Body of pancreas (tissue), 4 donors: Measurements from ENCODE around the gene CD164. TPM values are rescaled to one million over a fixed set of nuclear protein-coding genes. Genes with fewer than 3 reads are reported as not detected.

Source experiments
- ATAC-seq: fragments of 150-250 bp; one replicate; pipeline ENCODE4 v1.9.1; 2016
- DNase-seq, 4 donors: peaks; one replicate each; pipeline ENCODE4 v3.0.0-alpha.2; 2019
- H3K27ac ChIP-seq, 4 donors: fragments of 200-600 bp; sonication (generic); 1 replicate in 3 of 4; 2 replicates in 1 of 4; pipeline versions ENCODE4 v1.5.1 to v1.6.1; 2016 to 2019; ENCODE audit warnings: mild to moderate bottlenecking in 1 of 4, mixed read lengths in 1 of 4, moderate library complexity in 1 of 4
- H3K27me3 ChIP-seq, 2 donors: fragments of 200-600 bp; sonication (generic); one replicate each; pipeline ENCODE4 v1.6.0; 2016; ENCODE audit warnings: mild to moderate bottlenecking in 1 of 2
- H3K36me3 ChIP-seq, 2 donors: fragments of 200-600 bp; sonication (generic); replicated peaks in 1 of 2; 2 replicates each; pipeline ENCODE4 v1.5.1; 2016; ENCODE audit warnings: low read depth in 2 of 2; ENCODE audit not compliant: insufficient read depth in 1 of 2
- H3K4me1 ChIP-seq: fragments of 200-600 bp; sonication (generic); one replicate; pipeline ENCODE4 v1.6.0; 2016
- H3K4me3 ChIP-seq, 2 donors: fragments of 200-600 bp; sonication (generic); 1 replicate in 1 of 2; 2 replicates in 1 of 2; pipeline ENCODE4 v1.5.1; 2016 to 2019
- H3K9me3 ChIP-seq, 3 donors: fragments of 200-600 bp; sonication (generic); 1 replicate in 2 of 3; 2 replicates in 1 of 3; pipeline ENCODE4 v1.5.1; 2016
- POLR2A ChIP-seq, 3 donors: fragments of 450-650 bp; IDR thresholded peaks; one replicate each; pipeline ENCODE4 v1.6.1; 2016; ENCODE audit warnings: antibody characterized with exemption in 3 of 3, mild to moderate bottlenecking in 2 of 3
- WGBS, 2 donors: methylation state at CpG; one replicate each; pipeline ENCODE4 v1.1.5; 2017; 5-methylcytosine and 5-hydroxymethylcytosine counted together
- intact Hi-C: fragments of 100-400 bp; cut with DNase I; formaldehyde crosslinking; loops from one replicate; pipeline ENCODE4 v1.15.1; 2023
- total RNA-seq, 2 donors: library from RNA; depleted of rRNA; stranded (reverse); fragments of >200 nt; gene quantifications; one replicate each; pipeline ENCODE4 v1.1.0, GENCODE V29; 2016
- TF ChIP-seq, protein P1 (sequence below), 7 experiments: fragments of 450-650 bp in 4 of 7; fragments of 200-600 bp in 3 of 7; sonication (generic) in 3 of 7; IDR thresholded peaks; one replicate each; pipeline ENCODE4 v1.5.1; 2016 to 2019; ENCODE audit warnings: antibody characterized with exemption in 7 of 7

The CD164 gene
- total RNA-seq, 2 donors from 2014 or later: 97.9 to 183 TPM

- ATAC-seq: no peak
- Histone ChIP-seq H3K36me3 (peaks cover 8 to 10% of the 10 kb centered on the region in 2 donors), H3K4me1 (no peaks in the 10 kb centered on the region), H3K27ac (no peak overlapping the region), H3K4me3 (no peak overlapping the region), H3K9me3 (no peaks in the 10 kb centered on the region), H3K27me3 (no peaks in the 10 kb centered on the region)
- DNase-seq: no peak
- WGBS, 2 donors: 94 to 100% methylated on average over 1 of the region's 1 CpG
- TF ChIP-seq, protein P1, sequence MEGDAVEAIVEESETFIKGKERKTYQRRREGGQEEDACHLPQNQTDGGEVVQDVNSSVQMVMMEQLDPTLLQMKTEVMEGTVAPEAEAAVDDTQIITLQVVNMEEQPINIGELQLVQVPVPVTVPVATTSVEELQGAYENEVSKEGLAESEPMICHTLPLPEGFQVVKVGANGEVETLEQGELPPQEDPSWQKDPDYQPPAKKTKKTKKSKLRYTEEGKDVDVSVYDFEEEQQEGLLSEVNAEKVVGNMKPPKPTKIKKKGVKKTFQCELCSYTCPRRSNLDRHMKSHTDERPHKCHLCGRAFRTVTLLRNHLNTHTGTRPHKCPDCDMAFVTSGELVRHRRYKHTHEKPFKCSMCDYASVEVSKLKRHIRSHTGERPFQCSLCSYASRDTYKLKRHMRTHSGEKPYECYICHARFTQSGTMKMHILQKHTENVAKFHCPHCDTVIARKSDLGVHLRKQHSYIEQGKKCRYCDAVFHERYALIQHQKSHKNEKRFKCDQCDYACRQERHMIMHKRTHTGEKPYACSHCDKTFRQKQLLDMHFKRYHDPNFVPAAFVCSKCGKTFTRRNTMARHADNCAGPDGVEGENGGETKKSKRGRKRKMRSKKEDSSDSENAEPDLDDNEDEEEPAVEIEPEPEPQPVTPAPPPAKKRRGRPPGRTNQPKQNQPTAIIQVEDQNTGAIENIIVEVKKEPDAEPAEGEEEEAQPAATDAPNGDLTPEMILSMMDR (IDR thresholded peaks at IDR 0.05): no peak
- TF ChIP-seq POLR2A (IDR thresholded peaks at IDR 0.05): no peak
- intact Hi-C loops: no loop called here
Measured at GRCh38 chr6:109360281-109360680, 22.0 kb downstream of the CD164 start.

DNA sequence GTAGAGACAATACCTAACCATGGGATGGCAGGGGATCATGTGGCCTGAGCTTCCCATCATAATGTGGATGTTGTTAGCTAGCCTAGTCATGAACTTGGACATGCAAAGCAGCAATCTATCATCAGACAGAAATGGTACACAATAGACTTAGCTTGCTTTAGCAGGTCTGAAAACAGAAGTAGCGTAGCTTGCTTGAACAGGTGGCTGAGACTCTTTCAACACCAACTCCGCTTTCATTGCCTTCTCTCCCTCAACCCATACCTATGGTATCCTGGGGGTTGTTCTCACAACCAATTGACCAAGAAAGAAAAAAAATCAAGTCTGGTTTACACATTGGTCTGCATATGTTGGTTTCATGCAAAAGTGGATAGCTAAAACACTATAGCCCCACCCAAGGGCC is 23.0 kb downstream of the CD164 start:
- Histone ChIP-seq H3K4me3 (no peak overlapping the region), H3K27me3 (no peaks in the 10 kb centered on the region), H3K9me3 (no peaks in the 10 kb centered on the region), H3K4me1 (no peaks in the 10 kb centered on the region), H3K36me3 (peaks cover 4 to 10% of the 10 kb centered on the region in 2 donors), H3K27ac (no peak overlapping the region)
- ATAC-seq (no peak), DNase-seq (no peak)
- intact Hi-C loops: no loop called here
- 92 to 96% methylated on average over 2 of the region's 2 CpGs for WGBS, 2 donors
- no peak for TF ChIP-seq POLR2A (IDR thresholded peaks at IDR 0.05)
- TF ChIP-seq, protein P1 (IDR thresholded peaks at IDR 0.05): no peak

GRCh38 chr6:109358204-109358603 is 24.1 kb downstream of the CD164 start:
- no peak overlapping the region for H3K27ac ChIP-seq
- DNase-seq: no peak
- peaks cover 4 to 10% of the 10 kb centered on the region in 2 donors for H3K36me3 ChIP-seq
- no peaks in the 10 kb centered on the region for H3K9me3 ChIP-seq
- TF ChIP-seq POLR2A (IDR thresholded peaks at IDR 0.05): no peak
- TF ChIP-seq, protein P1 (IDR thresholded peaks at IDR 0.05): no peak
- intact Hi-C loops: no loop called here
- no peaks in the 10 kb centered on the region for H3K4me1 ChIP-seq
- H3K27me3 ChIP-seq: no peaks in the 10 kb centered on the region
- ATAC-seq: no peak
- H3K4me3 ChIP-seq: no peak overlapping the region

GRCh38 chr6:109356237-109356636 is 26.0 kb downstream of the CD164 start:
- no peak for DNase-seq
- Histone ChIP-seq H3K4me3 (no peak overlapping the region), H3K36me3 (peaks cover 0 to 3% of the 10 kb centered on the region in 2 donors), H3K4me1 (no peaks in the 10 kb centered on the region), H3K27ac (no peak overlapping the region), H3K27me3 (no peaks in the 10 kb centered on the region), H3K9me3 (no peaks in the 10 kb centered on the region)
- 96 to 99% methylated on average over 3 of the region's 3 CpGs for WGBS, 2 donors
- intact Hi-C loops: no loop called here
- ATAC-seq: no peak
- TF ChIP-seq POLR2A (IDR thresholded peaks at IDR 0.05): no peak
- TF ChIP-seq, protein P1 (IDR thresholded peaks at IDR 0.05): no peak

DNA sequence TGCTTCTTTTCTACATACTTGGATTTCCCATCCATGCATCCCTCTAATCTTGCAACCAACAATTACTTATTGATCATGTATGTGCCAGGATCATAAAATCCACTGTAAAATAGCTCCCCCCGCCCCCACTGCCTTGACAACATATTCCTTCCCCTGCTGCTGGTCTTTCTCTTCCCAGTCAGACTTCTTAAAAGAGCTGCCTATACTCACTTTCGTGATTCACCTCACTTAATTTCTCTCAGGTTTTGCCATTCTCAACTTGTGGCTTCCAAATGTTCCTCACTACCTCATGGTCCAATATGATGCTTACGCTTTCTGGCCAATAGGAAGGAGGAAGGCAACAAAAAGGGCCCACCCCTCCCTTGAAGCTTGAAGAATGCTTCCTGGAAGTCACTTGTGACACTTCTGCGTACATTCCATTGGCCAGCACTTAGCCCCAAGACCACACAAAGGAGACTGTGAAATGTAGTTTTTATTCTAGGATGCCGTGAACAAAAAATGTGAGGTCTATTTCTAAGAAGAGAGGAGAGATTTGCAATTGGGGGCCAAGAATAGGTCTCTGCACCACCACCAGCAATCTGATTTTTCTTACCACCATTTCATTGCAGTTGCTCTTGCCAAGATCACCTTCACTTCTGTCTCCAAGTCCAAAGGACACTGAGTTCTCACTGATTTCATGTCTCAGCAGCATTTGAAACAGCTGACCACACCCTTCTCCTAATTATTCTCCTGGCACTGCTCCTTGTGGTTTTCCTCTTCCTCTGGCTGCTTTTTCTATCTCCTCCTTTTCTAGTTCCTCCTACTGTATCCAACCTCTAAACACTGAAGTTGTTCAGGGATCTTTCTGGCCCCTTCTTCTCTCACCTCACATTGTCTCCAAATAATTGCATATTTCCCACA is 30.8 kb downstream of the CD164 start:
- no peaks in the 10 kb centered on the region for H3K36me3 ChIP-seq
- 92 to 97% methylated on average over 5 of the region's 5 CpGs for WGBS, 2 donors
- H3K27me3 ChIP-seq: no peaks in the 10 kb centered on the region
- no peaks in the 10 kb centered on the region for H3K9me3 ChIP-seq
- TF ChIP-seq POLR2A (IDR thresholded peaks at IDR 0.05): no peak
- TF ChIP-seq, protein P1 (IDR thresholded peaks at IDR 0.05): no peak
- H3K4me3 ChIP-seq: no peak overlapping the region
- ATAC-seq: no peak
- intact Hi-C loops: no loop called here
- no peak for DNase-seq
- peaks cover 17% of the 10 kb centered on the region for H3K4me1 ChIP-seq
- no peak overlapping the region for H3K27ac ChIP-seq
